ENCODE data around the gene COPB2.

DNA sequence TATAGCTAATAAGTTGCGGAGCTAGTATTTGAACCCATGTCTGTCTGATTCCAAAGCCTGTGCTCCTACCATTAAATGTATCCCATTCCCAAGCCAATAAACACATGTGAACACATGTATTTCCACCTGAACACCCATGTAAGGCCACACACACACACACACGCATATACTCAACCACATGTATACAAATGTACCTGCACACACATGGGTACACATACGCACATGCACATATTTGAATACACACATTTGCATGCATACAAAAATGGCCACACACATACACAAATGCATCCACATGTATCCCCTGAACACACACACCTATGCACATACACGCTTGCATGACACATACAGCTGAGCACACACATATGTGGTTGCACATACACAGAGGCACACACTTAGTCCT is 51.0 kb downstream of the COPB2 start:
- TF ChIP-seq, protein P1, sequence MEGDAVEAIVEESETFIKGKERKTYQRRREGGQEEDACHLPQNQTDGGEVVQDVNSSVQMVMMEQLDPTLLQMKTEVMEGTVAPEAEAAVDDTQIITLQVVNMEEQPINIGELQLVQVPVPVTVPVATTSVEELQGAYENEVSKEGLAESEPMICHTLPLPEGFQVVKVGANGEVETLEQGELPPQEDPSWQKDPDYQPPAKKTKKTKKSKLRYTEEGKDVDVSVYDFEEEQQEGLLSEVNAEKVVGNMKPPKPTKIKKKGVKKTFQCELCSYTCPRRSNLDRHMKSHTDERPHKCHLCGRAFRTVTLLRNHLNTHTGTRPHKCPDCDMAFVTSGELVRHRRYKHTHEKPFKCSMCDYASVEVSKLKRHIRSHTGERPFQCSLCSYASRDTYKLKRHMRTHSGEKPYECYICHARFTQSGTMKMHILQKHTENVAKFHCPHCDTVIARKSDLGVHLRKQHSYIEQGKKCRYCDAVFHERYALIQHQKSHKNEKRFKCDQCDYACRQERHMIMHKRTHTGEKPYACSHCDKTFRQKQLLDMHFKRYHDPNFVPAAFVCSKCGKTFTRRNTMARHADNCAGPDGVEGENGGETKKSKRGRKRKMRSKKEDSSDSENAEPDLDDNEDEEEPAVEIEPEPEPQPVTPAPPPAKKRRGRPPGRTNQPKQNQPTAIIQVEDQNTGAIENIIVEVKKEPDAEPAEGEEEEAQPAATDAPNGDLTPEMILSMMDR (IDR thresholded peaks at IDR 0.05; ENCODE audit: insufficient read depth, low read length, poor library complexity, severe bottlenecking): no peak
- no peak for TF ChIP-seq EZH2phosphoT487 (conservative IDR thresholded peaks at IDR 0.05; ENCODE audit: low read length)
